ENCODE measurements around the gene TNRC18.

- TF ChIP-seq EZH2 (IDR thresholded peaks at IDR 0.05; ENCODE audit: insufficient read depth, poor library complexity, severe bottlenecking) (no peak), EZH2phosphoT487 (IDR thresholded peaks at IDR 0.05; ENCODE audit: insufficient read depth, low read depth) (no peak)
Observed at GRCh38 chr7:5303061-5303460, 120.6 kb downstream of the TNRC18 start.

Data from GM23248 (cell line).